Jurkat, Clone E6-1 (cell line): ENCODE results near the gene PXMP2.

Experiments
- DNase-seq: peaks from one replicate; pipeline ENCODE4 v3.0.0-alpha.2; 2011; ENCODE audit warnings: low read depth, low spot score
- H3K4me3 ChIP-seq: 2 replicates; pipeline ENCODE4 v1.5.1; 2011; ENCODE audit warnings: mild to moderate bottlenecking, low read length, control low read depth, moderate library complexity

The PXMP2 gene

GRCh38 chr12:132717011-132717410 lies 29.6 kb downstream of the PXMP2 start:
- no peak for DNase-seq
- no peak overlapping the region for H3K4me3 ChIP-seq

GRCh38 chr12:132717531-132718387 lies 30.4 kb downstream of the PXMP2 start:
- DNase-seq = no peak
- no peak overlapping the region for H3K4me3 ChIP-seq

GRCh38 chr12:132718644-132719043 lies 31.3 kb downstream of the PXMP2 start:
- no peak overlapping the region for H3K4me3 ChIP-seq
- DNase-seq = no peak

- no peak overlapping the region for H3K4me3 ChIP-seq
- DNase-seq = no peak
Observed at GRCh38 chr12:132719141-132719953, 32.0 kb downstream of the PXMP2 start.

- H3K4me3 ChIP-seq = no peak overlapping the region
Observed at GRCh38 chr12:132719954-132720324, 32.6 kb downstream of the PXMP2 start.

GRCh38 chr12:132720606-132721345 lies 33.4 kb downstream of the PXMP2 start:
- no peak overlapping the region for H3K4me3 ChIP-seq
- DNase-seq = no peak

More at GRCh38 chr12:132719954-132720324, 32.6 kb downstream of the PXMP2 start:
- DNase-seq = no peak

- DNase-seq = no peak
- no peak overlapping the region for H3K4me3 ChIP-seq
Observed at GRCh38 chr12:132723015-132723763, 35.8 kb downstream of the PXMP2 start.

- H3K4me3 ChIP-seq = no peak overlapping the region
- no peak for DNase-seq
Observed at GRCh38 chr12:132723764-132724140, 36.4 kb downstream of the PXMP2 start.

- no peak for DNase-seq
- no peak overlapping the region for H3K4me3 ChIP-seq
Observed at GRCh38 chr12:132724506-132725241, 37.3 kb downstream of the PXMP2 start.

- no peak for DNase-seq
- H3K4me3 ChIP-seq = no peak overlapping the region
Observed at GRCh38 chr12:132726386-132726785, 39.0 kb downstream of the PXMP2 start.

GRCh38 chr12:132727091-132727794 lies 39.9 kb downstream of the PXMP2 start:
- DNase-seq = no peak

GRCh38 chr12:132728502-132728901 lies 41.1 kb downstream of the PXMP2 start:
- DNase-seq = no peak
- H3K4me3 ChIP-seq = no peak overlapping the region

More at GRCh38 chr12:132727091-132727794, 39.9 kb downstream of the PXMP2 start:
- H3K4me3 ChIP-seq = no peak overlapping the region

- no peak for DNase-seq
- no peak overlapping the region for H3K4me3 ChIP-seq
Observed at GRCh38 chr12:132729541-132730320, 42.3 kb downstream of the PXMP2 start.

- no peak for DNase-seq
- H3K4me3 ChIP-seq = no peak overlapping the region
Observed at GRCh38 chr12:132730353-132730752, 43.0 kb downstream of the PXMP2 start.

- no peak overlapping the region for H3K4me3 ChIP-seq
- DNase-seq = no peak
Observed at GRCh38 chr12:132731574-132731973, 44.2 kb downstream of the PXMP2 start.

- DNase-seq = no peak
- no peak overlapping the region for H3K4me3 ChIP-seq
Observed at GRCh38 chr12:132734206-132734605, 46.8 kb downstream of the PXMP2 start.

- no peak overlapping the region for H3K4me3 ChIP-seq
- DNase-seq = no peak
Observed at GRCh38 chr12:132735496-132735895, 48.1 kb downstream of the PXMP2 start.
